Ammon's horn (tissue), 1 donor: ENCODE results near the gene KCNJ3.

Source experiments
- DNase-seq: peaks from one replicate; pipeline ENCODE4 v3.0.0-alpha.2; 2016; ENCODE audit warnings: low spot score

Gene KCNJ3

GRCh38 chr2:154698296-154698720 lies at the start of gene KCNJ3:
Gene KCNJ3 (plus strand): TSS chr2:154698695. CDS start chr2:154698776, 81 bp downstream.
- DNase-seq = no peak

- DNase-seq = no peak
These were observed 43.0 kb upstream of the KCNJ3 start for GRCh38 chr2:154655499-154655898.

GRCh38 chr2:154658854-154659253 lies 39.6 kb upstream of the KCNJ3 start:
- no peak for DNase-seq

GRCh38 chr2:154664248-154664647 lies 34.2 kb upstream of the KCNJ3 start:
- DNase-seq = no peak

- DNase-seq = no peak
These were observed 28.4 kb upstream of the KCNJ3 start for GRCh38 chr2:154670083-154670482.

GRCh38 chr2:154673694-154674093 lies 24.8 kb upstream of the KCNJ3 start:
- no peak for DNase-seq

- DNase-seq = no peak
These were observed 21.1 kb upstream of the KCNJ3 start for GRCh38 chr2:154677401-154677800.

GRCh38 chr2:154681741-154682140 lies 16.8 kb upstream of the KCNJ3 start:
- DNase-seq = no peak

GRCh38 chr2:154686162-154686561 lies 12.3 kb upstream of the KCNJ3 start:
- no peak for DNase-seq

GRCh38 chr2:154688373-154688772 lies 10.1 kb upstream of the KCNJ3 start:
- no peak for DNase-seq

GRCh38 chr2:154689158-154689557 lies 9.3 kb upstream of the KCNJ3 start:
- DNase-seq = no peak

GRCh38 chr2:154692927-154693326 lies 5.6 kb upstream of the KCNJ3 start:
- no peak for DNase-seq

GRCh38 chr2:154693741-154694340 lies 4.7 kb upstream of the KCNJ3 start:
- no peak for DNase-seq

- no peak for DNase-seq
These were observed 3.6 kb upstream of the KCNJ3 start for GRCh38 chr2:154694881-154695280.

GRCh38 chr2:154696369-154696768 lies 2.1 kb upstream of the KCNJ3 start:
- no peak for DNase-seq

GRCh38 chr2:154696810-154697417 lies 1.6 kb upstream of the KCNJ3 start:
- DNase-seq = no peak

- DNase-seq = peak; percentile 80
These were observed 860 bp upstream of the KCNJ3 start for GRCh38 chr2:154697418-154698252.

GRCh38 chr2:154698721-154699574 lies 453 bp downstream of the KCNJ3 start:
- peak; percentile 14 for DNase-seq

- no peak for DNase-seq
These were observed 1.1 kb downstream of the KCNJ3 start for GRCh38 chr2:154699575-154699930.

GRCh38 chr2:154700136-154700535 lies 1.6 kb downstream of the KCNJ3 start:
- DNase-seq = peak; percentile 49

- DNase-seq = no peak
These were observed 6.5 kb downstream of the KCNJ3 start for GRCh38 chr2:154704991-154705390.

GRCh38 chr2:154706660-154707059 lies 8.2 kb downstream of the KCNJ3 start:
- DNase-seq = no peak
